Esophagus muscularis mucosa (tissue), 4 donors: ENCODE data around the gene MRPL55. TPM values are rescaled to one million over a fixed set of nuclear protein-coding genes. Genes with fewer than 3 reads are reported as not detected.

Source experiments
- DNase-seq: peaks from one replicate; pipeline ENCODE4 v3.0.0-alpha.2; 2017; ENCODE audit errors: extremely low spot score
- H3K27ac ChIP-seq, 4 donors: fragments of 200-600 bp; sonication (generic); replicated peaks in 1 of 4; 1 replicate in 3 of 4; 2 replicates in 1 of 4; pipeline ENCODE4 v1.5.1; 2016 to 2019; ENCODE audit warnings: mild to moderate bottlenecking in 1 of 4
- H3K27me3 ChIP-seq, 4 donors: fragments of 200-600 bp; sonication (generic); one replicate each; pipeline versions ENCODE4 v1.5.1 to v1.6.0; 2016 to 2019
- H3K36me3 ChIP-seq, 4 donors: fragments of 200-600 bp; sonication (generic); one replicate each; pipeline ENCODE4 v1.5.1; 2016 to 2019
- H3K4me1 ChIP-seq, 4 donors: fragments of 200-600 bp; sonication (generic); one replicate each; pipeline ENCODE4 v1.5.1; 2016 to 2019
- H3K4me3 ChIP-seq, 4 donors: fragments of 200-600 bp; sonication (generic); 1 replicate in 2 of 4; 2 replicates in 2 of 4; pipeline ENCODE4 v1.5.1; 2016 to 2019; ENCODE audit warnings: mild to moderate bottlenecking in 4 of 4, moderate library complexity in 1 of 4
- H3K9me3 ChIP-seq, 4 donors: fragments of 200-600 bp; sonication (generic); 1 replicate in 3 of 4; 2 replicates in 1 of 4; pipeline ENCODE4 v1.5.1; 2016 to 2019
- CTCF ChIP-seq, 3 experiments: fragments of 200-600 bp in 2 of 3; fragments of 450-650 bp in 1 of 3; sonication (generic) in 2 of 3; IDR thresholded peaks; one replicate each; pipeline ENCODE4 v1.5.1; 2017 to 2019; ENCODE audit warnings: antibody characterized with exemption in 3 of 3, mild to moderate bottlenecking in 2 of 3, moderate library complexity in 1 of 3
- EP300 ChIP-seq: sonication (generic); formaldehyde crosslinking; IDR thresholded peaks from one replicate; pipeline ENCODE4 v1.6.1; 2017; ENCODE audit warnings: antibody characterized with exemption
- POLR2A ChIP-seq: fragments of 450-650 bp; IDR thresholded peaks from one replicate; pipeline ENCODE4 v1.6.1; 2017; ENCODE audit warnings: antibody characterized with exemption, moderate library complexity, mild to moderate bottlenecking, low read depth
- POLR2AphosphoS5 ChIP-seq, 2 donors: sonication (generic); formaldehyde crosslinking; IDR thresholded peaks; one replicate each; pipeline ENCODE4 v1.6.1; 2017; ENCODE audit warnings: antibody characterized with exemption in 2 of 2
- WGBS: methylation state at CpG from one replicate; pipeline ENCODE4 v1.1.5; 2018; 5-methylcytosine and 5-hydroxymethylcytosine counted together
- intact Hi-C: fragments of 100-400 bp; cut with DNase I; formaldehyde crosslinking; loops from one replicate; pipeline ENCODE4 v1.15.1; 2023
- total RNA-seq, 4 donors: library from RNA; depleted of rRNA; stranded (reverse); fragments of >200 nt; gene quantifications; one replicate each; pipeline versions ENCODE4 v1.1.0 to v1.2.1, GENCODE V29; 2016

Gene MRPL55
- total RNA-seq, 4 donors from 2014 or later = 52.3 to 64.9 (median 60.1) TPM

- H3K4me3 ChIP-seq = no peak overlapping the region
- H3K9me3 ChIP-seq = peaks cover 0 to 11% (median 7%) of the 10 kb centered on the region in 4 donors
- intact Hi-C loops = no loop called here
- WGBS = 100% methylated on average over 8 of the region's 8 CpGs
- no peak for DNase-seq
- H3K27ac ChIP-seq = no peak overlapping the region
- peaks cover 37 to 64% (median 49%) of the 10 kb centered on the region in 4 donors for H3K4me1 ChIP-seq
- TF ChIP-seq CTCF (IDR thresholded peaks at IDR 0.05) (no peak), POLR2A (no peak), POLR2AphosphoS5 (IDR thresholded peaks at IDR 0.05) (no peak), EP300 (no peak)
- H3K27me3 ChIP-seq = no peaks in the 10 kb centered on the region
- H3K36me3 ChIP-seq = peaks cover 34 to 60% (median 52%) of the 10 kb centered on the region in 4 donors
These were observed 13.2 kb downstream of the MRPL55 start for GRCh38 chr1:228095938-228096337.

- DNase-seq = no peak
- TF ChIP-seq POLR2A (no peak), EP300 (no peak), POLR2AphosphoS5 (IDR thresholded peaks at IDR 0.05) (no peak), CTCF (IDR thresholded peaks at IDR 0.05) (no peak)
- H3K27me3 ChIP-seq = no peaks in the 10 kb centered on the region
- H3K9me3 ChIP-seq = peaks cover 0 to 11% (median 7%) of the 10 kb centered on the region in 4 donors
- WGBS = 98% methylated on average over 4 of the region's 4 CpGs
- intact Hi-C loops = no loop called here
- peaks cover 45 to 66% (median 55%) of the 10 kb centered on the region in 4 donors for H3K4me1 ChIP-seq
- peaks cover 26 to 52% (median 44%) of the 10 kb centered on the region in 4 donors for H3K36me3 ChIP-seq
- H3K4me3 ChIP-seq = no peak overlapping the region
- H3K27ac ChIP-seq = no peak overlapping the region
These were observed 13.9 kb downstream of the MRPL55 start for GRCh38 chr1:228095161-228095560.

- Histone ChIP-seq H3K36me3 (peaks cover 20 to 46% (median 38%) of the 10 kb centered on the region in 4 donors), H3K27me3 (no peaks in the 10 kb centered on the region), H3K9me3 (peaks cover 0 to 11% (median 7%) of the 10 kb centered on the region in 4 donors), H3K4me1 (peaks cover 51 to 69% (median 61%) of the 10 kb centered on the region in 4 donors), H3K27ac (no peak overlapping the region), H3K4me3 (no peak overlapping the region)
- intact Hi-C loops = no loop called here
- DNase-seq = no peak
- WGBS = 97% methylated on average over 13 of the region's 13 CpGs
- TF ChIP-seq CTCF (IDR thresholded peaks at IDR 0.05) = no peak
- TF ChIP-seq POLR2A = no peak
- no peak for TF ChIP-seq POLR2AphosphoS5 (IDR thresholded peaks at IDR 0.05)
- TF ChIP-seq EP300 = no peak
These were observed 14.6 kb downstream of the MRPL55 start for GRCh38 chr1:228094432-228095016.

GRCh38 chr1:228093050-228093906 is 15.8 kb downstream of the MRPL55 start:
- Histone ChIP-seq H3K27me3 (no peaks in the 10 kb centered on the region), H3K4me3 (no peak overlapping the region), H3K9me3 (peaks cover 0 to 11% (median 7%) of the 10 kb centered on the region in 4 donors), H3K36me3 (peaks cover 8 to 42% (median 29%) of the 10 kb centered on the region in 4 donors), H3K27ac (no peak overlapping the region), H3K4me1 (peaks cover 64 to 81% (median 74%) of the 10 kb centered on the region in 4 donors)
- WGBS = 93% methylated on average over 15 of the region's 20 CpGs
- TF ChIP-seq EP300 = no peak
- intact Hi-C loops = no loop called here
- DNase-seq = no peak

GRCh38 chr1:228092342-228093049 is 16.6 kb downstream of the MRPL55 start:
- H3K4me1 ChIP-seq = peaks cover 72 to 88% (median 82%) of the 10 kb centered on the region in 4 donors
- no peak overlapping the region for H3K27ac ChIP-seq
- no peak for TF ChIP-seq POLR2AphosphoS5 (IDR thresholded peaks at IDR 0.05)
- no peak for TF ChIP-seq CTCF (IDR thresholded peaks at IDR 0.05)
- TF ChIP-seq EP300 = no peak
- TF ChIP-seq POLR2A = no peak
- intact Hi-C loops = no loop called here
- no peaks in the 10 kb centered on the region for H3K27me3 ChIP-seq
- H3K9me3 ChIP-seq = peaks cover 0 to 11% (median 7%) of the 10 kb centered on the region in 4 donors
- peaks cover under 1 to 34% (median 22%) of the 10 kb centered on the region in 4 donors for H3K36me3 ChIP-seq
- 90% methylated on average over 9 of the region's 11 CpGs for WGBS
- no peak overlapping the region for H3K4me3 ChIP-seq
- DNase-seq = no peak
